C4-2B (cell line): ENCODE data around the gene GYS2.
"Not testable (repeated sequence)": the region's sequence is repeated elsewhere in the genome, so short reads cannot be mapped to it uniquely, and the experiment has no call there.

Experiments
- H3K27ac ChIP-seq: fragments of 450-650 bp; 2 replicates; pipeline ENCODE4 v1.5.1; 2017
- CTCF ChIP-seq: fragments of 450-650 bp; conservative IDR thresholded peaks from 2 replicates; pipeline ENCODE4 v1.5.1; 2017; ENCODE audit warnings: mild to moderate bottlenecking
- ZFX ChIP-seq: fragments of 450-650 bp; IDR thresholded peaks from 2 replicates; pipeline ENCODE4 v1.6.1; 2017

GYS2 gene

GRCh38 chr12:21602774-21603173, 1.9 kb downstream of the GYS2 start:
- no peak overlapping the region for H3K27ac ChIP-seq
- TF ChIP-seq ZFX (no peak), CTCF (no peak)

DNA sequence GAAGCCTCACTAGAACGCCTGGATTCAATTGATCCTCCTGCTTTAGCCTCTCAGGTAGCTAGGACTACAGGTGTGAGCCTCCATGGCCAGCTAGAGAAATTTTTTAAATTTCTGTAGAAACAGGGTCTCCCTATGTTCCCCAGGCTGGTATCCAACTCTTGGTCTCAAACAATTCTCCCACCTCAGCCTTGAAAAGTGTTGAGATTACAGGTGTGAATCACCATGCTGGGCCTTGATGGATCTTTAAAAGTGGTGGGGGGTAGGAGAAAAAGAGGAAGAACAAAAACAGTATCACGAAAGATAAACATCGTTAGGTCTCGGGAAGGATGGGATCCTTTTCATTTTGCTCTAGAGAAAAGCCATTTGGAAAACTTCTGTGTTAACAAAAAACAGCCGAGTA, 4.5 kb downstream of the GYS2 start:
- TF ChIP-seq ZFX = no peak
- TF ChIP-seq CTCF = no peak
- no peak overlapping the region for H3K27ac ChIP-seq

GRCh38 chr12:21599143-21599999, 5.3 kb downstream of the GYS2 start:
- no peak for TF ChIP-seq CTCF
- no peak for TF ChIP-seq ZFX
- H3K27ac ChIP-seq = no peak overlapping the region

DNA sequence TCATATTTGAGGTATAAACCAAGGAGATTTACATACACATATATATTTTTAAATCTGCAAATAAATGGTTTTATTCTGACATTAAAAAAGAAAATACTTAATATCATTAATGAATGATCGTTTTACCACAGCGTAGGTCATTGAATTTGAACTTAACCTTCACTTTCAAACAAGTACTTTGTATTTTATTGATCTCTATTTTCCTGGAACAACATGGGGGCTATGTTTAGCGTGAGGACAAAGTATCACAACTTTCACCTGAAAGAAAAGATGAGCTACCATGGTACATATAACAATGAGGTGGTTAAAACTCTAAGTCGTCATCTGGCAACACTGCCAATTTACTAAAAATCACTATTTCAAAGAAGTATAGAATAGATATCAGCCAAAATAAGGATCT, 6.0 kb downstream of the GYS2 start:
- TF ChIP-seq ZFX (no peak), CTCF (no peak)
- no peak overlapping the region for H3K27ac ChIP-seq

DNA sequence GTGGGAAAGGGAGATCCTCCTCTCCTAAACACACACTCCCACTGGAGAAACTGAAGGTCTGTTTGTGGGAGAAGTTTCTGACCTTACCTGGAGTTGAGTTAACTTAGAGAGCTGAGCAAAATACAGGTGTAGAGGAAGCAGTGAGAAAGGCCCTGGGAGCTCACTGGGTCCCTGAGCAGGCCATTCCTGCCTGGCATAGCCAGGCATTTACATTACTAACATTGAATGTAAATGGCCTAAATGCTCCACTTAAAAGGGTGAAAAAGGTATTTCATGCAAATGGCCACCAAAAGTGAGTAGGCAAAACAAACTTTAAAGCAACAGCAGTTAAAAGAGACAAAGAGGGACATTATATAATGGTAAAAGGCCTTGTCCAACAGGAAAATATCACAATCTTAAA, 9.3 kb downstream of the GYS2 start:
- not testable (repeated sequence) for H3K27ac ChIP-seq

- no peak overlapping the region for H3K27ac ChIP-seq
- TF ChIP-seq ZFX (no peak), CTCF (no peak)
Measured at GRCh38 chr12:21585485-21585884, 19.2 kb downstream of the GYS2 start.

GRCh38 chr12:21584403-21585182, 20.1 kb downstream of the GYS2 start:
- not testable (repeated sequence) for H3K27ac ChIP-seq

- H3K27ac ChIP-seq = no peak overlapping the region
- TF ChIP-seq CTCF = no peak
- no peak for TF ChIP-seq ZFX
Measured at GRCh38 chr12:21583587-21583986, 21.1 kb downstream of the GYS2 start.
